ENCODE data around the gene SUCLA2.

DNA sequence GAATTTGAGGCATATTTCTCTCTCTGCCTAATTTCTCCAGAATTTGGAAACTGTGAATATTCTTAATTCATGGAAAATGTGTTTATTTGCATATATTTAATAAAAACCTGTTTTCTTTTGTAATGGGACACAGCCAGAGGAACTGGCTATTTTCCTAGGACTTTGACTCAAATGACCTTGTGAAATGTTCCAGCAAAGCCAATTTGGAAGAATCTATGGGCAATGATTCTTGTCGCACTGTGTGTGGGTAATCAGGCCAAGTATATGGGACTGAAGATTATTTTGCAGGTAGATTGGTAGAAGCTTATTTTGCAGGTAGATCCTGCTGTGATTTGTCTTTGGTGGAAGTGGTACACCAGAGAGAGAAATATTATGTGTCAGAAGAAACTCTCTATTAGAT, 38.8 kb downstream of the SUCLA2 start:
- TF ChIP-seq EP300 (conservative IDR thresholded peaks at IDR 0.05; ENCODE audit: poor library complexity, severe bottlenecking), result no peak
- no peak for TF ChIP-seq RAD21 (conservative IDR thresholded peaks at IDR 0.05)
- TF ChIP-seq, protein P1, sequence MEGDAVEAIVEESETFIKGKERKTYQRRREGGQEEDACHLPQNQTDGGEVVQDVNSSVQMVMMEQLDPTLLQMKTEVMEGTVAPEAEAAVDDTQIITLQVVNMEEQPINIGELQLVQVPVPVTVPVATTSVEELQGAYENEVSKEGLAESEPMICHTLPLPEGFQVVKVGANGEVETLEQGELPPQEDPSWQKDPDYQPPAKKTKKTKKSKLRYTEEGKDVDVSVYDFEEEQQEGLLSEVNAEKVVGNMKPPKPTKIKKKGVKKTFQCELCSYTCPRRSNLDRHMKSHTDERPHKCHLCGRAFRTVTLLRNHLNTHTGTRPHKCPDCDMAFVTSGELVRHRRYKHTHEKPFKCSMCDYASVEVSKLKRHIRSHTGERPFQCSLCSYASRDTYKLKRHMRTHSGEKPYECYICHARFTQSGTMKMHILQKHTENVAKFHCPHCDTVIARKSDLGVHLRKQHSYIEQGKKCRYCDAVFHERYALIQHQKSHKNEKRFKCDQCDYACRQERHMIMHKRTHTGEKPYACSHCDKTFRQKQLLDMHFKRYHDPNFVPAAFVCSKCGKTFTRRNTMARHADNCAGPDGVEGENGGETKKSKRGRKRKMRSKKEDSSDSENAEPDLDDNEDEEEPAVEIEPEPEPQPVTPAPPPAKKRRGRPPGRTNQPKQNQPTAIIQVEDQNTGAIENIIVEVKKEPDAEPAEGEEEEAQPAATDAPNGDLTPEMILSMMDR (IDR thresholded peaks at IDR 0.05; ENCODE audit: poor library complexity, severe bottlenecking), result no peak
- TF ChIP-seq, protein P2, sequence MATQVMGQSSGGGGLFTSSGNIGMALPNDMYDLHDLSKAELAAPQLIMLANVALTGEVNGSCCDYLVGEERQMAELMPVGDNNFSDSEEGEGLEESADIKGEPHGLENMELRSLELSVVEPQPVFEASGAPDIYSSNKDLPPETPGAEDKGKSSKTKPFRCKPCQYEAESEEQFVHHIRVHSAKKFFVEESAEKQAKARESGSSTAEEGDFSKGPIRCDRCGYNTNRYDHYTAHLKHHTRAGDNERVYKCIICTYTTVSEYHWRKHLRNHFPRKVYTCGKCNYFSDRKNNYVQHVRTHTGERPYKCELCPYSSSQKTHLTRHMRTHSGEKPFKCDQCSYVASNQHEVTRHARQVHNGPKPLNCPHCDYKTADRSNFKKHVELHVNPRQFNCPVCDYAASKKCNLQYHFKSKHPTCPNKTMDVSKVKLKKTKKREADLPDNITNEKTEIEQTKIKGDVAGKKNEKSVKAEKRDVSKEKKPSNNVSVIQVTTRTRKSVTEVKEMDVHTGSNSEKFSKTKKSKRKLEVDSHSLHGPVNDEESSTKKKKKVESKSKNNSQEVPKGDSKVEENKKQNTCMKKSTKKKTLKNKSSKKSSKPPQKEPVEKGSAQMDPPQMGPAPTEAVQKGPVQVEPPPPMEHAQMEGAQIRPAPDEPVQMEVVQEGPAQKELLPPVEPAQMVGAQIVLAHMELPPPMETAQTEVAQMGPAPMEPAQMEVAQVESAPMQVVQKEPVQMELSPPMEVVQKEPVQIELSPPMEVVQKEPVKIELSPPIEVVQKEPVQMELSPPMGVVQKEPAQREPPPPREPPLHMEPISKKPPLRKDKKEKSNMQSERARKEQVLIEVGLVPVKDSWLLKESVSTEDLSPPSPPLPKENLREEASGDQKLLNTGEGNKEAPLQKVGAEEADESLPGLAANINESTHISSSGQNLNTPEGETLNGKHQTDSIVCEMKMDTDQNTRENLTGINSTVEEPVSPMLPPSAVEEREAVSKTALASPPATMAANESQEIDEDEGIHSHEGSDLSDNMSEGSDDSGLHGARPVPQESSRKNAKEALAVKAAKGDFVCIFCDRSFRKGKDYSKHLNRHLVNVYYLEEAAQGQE (IDR thresholded peaks at IDR 0.05; ENCODE audit: borderline replicate concordance), result no peak
- no peak for TF ChIP-seq EZH2 (IDR thresholded peaks at IDR 0.05; ENCODE audit: borderline replicate concordance, insufficient read depth, low read length, poor library complexity, severe bottlenecking)
- no peak for TF ChIP-seq POLR2AphosphoS5 (IDR thresholded peaks at IDR 0.05)
- no peak for TF ChIP-seq SMC3 (conservative IDR thresholded peaks at IDR 0.05; ENCODE audit: poor library complexity)
